ENCODE results near the gene CCDC87.
"Not testable (repeated sequence)": the region's sequence is repeated elsewhere in the genome, so short reads cannot be mapped to it uniquely, and the experiment has no call there.

The CCDC87 gene

DNA sequence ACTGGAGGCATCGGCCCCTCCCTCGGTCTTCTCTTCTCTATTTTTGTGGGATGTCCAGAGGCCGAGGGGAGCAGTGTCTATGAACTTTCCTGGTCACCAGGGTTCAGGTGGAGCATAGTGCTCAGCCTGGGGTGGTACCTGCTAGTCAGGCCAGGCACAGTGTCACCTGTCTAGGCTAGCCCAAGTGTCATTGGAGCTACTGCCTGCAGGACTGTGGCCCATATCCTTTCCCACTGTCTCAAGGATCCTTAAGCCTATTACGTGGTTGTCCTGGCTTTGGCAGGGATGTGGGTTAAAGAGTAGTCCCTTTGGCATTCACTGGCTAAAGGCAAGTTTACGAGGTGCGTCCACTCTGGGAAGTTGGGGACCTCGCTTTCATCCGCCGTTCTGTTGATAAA, 32.9 kb upstream of the CCDC87 start:
- Mint-ChIP-seq H3K36me3 (peaks cover 2% of the 10 kb centered on the region), H3K4me1 (ENCODE audit: low read depth) (peaks cover 70% of the 10 kb centered on the region)

DNA sequence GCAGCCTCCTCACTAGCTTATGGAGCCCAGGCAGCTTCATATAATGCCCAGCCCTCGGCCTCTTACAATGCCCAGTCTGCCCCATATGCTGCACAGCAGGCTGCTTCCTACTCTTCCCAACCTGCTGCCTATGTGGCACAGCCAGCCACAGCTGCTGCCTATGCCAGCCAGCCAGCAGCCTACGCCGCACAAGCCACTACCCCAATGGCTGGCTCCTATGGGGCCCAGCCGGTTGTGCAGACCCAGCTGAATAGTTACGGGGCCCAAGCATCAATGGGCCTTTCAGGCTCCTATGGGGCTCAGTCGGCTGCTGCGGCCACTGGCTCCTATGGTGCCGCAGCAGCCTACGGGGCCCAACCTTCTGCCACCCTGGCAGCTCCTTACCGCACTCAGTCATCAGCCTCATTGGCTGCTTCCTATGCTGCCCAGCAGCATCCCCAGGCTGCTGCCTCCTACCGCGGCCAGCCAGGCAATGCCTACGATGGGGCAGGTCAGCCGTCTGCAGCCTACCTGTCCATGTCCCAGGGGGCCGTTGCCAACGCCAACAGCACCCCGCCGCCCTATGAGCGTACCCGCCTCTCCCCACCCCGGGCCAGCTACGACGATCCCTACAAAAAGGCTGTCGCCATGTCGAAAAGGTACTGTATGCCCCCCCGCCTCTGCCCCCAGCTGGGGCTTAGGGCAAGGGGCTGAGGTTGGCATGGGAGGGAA, 32.3 kb upstream of the CCDC87 start:
- H3K4me1 Mint-ChIP-seq (ENCODE audit: low read depth): peaks cover 73% of the 10 kb centered on the region
- no peak overlapping the region for H3K4me3 Mint-ChIP-seq
- H3K27ac Mint-ChIP-seq: no peak overlapping the region
- peaks cover 2% of the 10 kb centered on the region for H3K36me3 Mint-ChIP-seq
- H3K9me3 Mint-ChIP-seq (ENCODE audit: low read depth): no peaks in the 10 kb centered on the region
- H3K27me3 Mint-ChIP-seq: no peaks in the 10 kb centered on the region

More for the DNA sequence above, 32.9 kb upstream of the CCDC87 start:
- no peaks in the 10 kb centered on the region for H3K27me3 Mint-ChIP-seq
- H3K9me3 Mint-ChIP-seq (ENCODE audit: low read depth): no peaks in the 10 kb centered on the region
- no peak overlapping the region for H3K27ac Mint-ChIP-seq
- H3K4me3 Mint-ChIP-seq: no peak overlapping the region

DNA sequence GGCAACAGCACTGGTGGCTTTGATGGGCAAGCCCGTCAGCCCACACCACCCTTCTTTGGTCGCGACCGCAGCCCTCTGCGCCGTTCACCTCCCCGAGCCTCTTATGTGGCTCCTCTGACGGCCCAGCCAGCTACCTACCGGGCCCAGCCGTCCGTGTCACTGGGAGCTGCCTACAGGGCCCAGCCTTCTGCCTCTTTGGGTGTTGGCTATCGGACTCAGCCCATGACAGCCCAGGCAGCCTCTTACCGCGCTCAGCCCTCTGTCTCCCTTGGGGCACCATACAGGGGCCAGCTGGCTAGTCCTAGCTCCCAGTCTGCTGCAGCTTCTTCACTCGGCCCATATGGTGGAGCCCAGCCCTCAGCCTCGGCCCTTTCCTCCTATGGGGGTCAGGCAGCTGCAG, 31.6 kb upstream of the CCDC87 start:
- no peak overlapping the region for H3K4me3 Mint-ChIP-seq

DNA sequence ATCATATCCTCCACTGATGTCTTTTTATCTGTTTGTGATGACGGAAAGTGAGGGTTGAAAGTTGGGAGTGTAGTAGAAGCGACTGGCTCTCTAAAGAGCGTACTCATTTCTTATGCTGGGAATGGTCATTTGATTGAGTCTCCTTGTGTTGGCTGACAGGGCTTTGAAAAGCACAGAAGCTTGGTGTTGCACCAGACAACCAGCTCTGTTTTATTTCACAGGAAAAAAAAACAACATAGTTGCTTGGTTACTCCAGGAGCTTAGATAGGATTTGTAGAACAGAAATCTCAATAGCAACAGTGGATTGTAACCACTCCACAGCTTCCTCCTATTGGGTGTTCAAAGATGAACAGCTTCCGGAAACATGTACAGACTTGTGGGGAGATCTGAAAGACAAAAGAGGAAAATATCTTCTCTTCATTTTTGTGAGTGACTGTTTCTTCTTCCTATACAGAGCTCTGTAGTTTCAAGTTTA, 26.3 kb upstream of the CCDC87 start:
- Mint-ChIP-seq H3K4me1 (ENCODE audit: low read depth) (peaks cover 58% of the 10 kb centered on the region), H3K36me3 (peaks cover 18% of the 10 kb centered on the region), H3K9me3 (ENCODE audit: low read depth) (no peaks in the 10 kb centered on the region), H3K4me3 (peak overlapping the region; percentile 97), H3K27me3 (no peaks in the 10 kb centered on the region), H3K27ac (peak overlapping the region; percentile 98)

More for the DNA sequence above, 31.6 kb upstream of the CCDC87 start:
- Mint-ChIP-seq H3K27ac (no peak overlapping the region), H3K9me3 (ENCODE audit: low read depth) (no peaks in the 10 kb centered on the region), H3K4me1 (ENCODE audit: low read depth) (peaks cover 72% of the 10 kb centered on the region), H3K36me3 (peaks cover 5% of the 10 kb centered on the region), H3K27me3 (no peaks in the 10 kb centered on the region)

DNA sequence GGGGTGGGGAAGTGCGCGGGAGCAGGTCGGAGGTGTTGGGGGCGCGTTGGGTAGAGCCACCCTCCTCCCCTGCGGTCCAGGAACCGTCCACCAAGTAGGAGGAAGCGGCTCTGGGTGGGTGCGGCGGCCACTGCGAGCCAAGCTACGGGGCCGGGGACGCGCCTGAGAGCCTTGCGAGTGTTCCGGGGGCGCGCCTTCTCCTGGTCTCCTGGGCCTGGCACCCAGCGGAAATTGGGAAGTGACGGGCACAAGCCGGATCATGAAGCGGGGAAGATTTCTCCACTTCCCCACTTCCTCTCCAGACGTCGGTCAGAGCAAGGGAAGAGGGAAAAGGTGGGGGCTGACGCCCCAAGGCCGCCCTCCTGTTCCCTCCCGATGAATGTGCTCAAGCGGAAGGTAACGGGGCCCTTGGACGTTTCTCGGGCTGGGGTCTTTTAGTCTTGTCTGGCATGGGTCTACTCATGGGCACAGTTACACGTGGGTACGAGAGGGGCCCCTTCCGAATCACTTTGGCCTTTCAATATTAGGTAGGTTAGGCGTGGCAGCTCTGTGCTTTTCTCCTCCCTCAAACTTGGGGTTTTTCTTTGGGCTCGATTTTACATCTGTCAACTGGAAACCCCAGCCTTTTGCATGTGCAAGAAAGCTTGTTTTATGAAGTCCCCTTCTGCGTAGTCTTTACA, 24.4 kb upstream of the CCDC87 start:
- Mint-ChIP-seq H3K27me3 (no peaks in the 10 kb centered on the region), H3K36me3 (peaks cover 18% of the 10 kb centered on the region), H3K4me3 (peak overlapping the region; percentile 97), H3K27ac (peak overlapping the region; percentile 98), H3K4me1 (ENCODE audit: low read depth) (peaks cover 40% of the 10 kb centered on the region), H3K9me3 (ENCODE audit: low read depth) (no peaks in the 10 kb centered on the region)

DNA sequence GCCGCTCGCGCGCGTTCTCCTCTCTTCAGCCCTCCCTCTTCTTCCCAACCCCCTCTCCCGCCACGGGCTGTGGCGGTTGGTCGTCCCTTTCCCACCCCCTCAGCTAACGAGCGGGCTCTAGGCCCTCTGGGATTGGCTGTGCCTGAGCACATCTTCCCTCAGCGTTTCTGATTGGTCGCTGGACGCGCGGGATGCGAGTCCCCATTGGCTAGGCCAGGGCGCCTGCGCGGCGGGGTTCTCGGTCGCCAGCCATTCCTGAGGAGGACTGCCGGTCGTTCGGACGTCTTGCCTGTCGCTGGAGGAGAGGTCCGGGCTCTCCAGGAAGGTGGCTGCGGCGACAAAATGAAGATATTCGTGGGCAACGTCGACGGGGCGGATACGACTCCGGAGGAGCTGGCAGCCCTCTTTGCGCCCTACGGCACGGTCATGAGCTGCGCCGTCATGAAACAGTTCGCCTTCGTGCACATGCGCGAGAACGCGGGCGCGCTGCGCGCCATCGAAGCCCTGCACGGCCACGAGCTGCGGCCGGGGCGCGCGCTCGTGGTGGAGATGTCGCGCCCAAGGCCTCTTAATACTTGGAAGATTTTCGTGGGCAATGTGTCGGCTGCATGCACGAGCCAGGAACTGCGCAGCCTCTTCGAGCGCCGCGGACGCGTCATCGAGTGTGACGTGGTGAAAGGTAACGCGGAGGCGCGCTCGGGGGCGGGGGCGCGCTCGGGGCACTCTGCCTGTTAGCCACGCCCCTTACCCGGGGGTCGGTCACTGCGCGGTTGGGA, 23.7 kb upstream of the CCDC87 start, which contains the start of gene RBM14:
Gene RBM14 (plus strand): TSS at position 252 of the 776 bp plus-strand sequence. CDS start 91 bp downstream, at position 343.
- H3K27ac Mint-ChIP-seq: peak within 1 kb of the TSS; percentile 98
- peaks cover 18% of the 10 kb centered on the region for H3K36me3 Mint-ChIP-seq
- peaks cover 33% of the 10 kb centered on the region for H3K4me1 Mint-ChIP-seq (ENCODE audit: low read depth)
- no peaks in the 10 kb centered on the region for H3K27me3 Mint-ChIP-seq
- H3K9me3 Mint-ChIP-seq (ENCODE audit: low read depth): no peaks in the 10 kb centered on the region
- H3K4me3 Mint-ChIP-seq: peak within 1 kb of the TSS; percentile 97

DNA sequence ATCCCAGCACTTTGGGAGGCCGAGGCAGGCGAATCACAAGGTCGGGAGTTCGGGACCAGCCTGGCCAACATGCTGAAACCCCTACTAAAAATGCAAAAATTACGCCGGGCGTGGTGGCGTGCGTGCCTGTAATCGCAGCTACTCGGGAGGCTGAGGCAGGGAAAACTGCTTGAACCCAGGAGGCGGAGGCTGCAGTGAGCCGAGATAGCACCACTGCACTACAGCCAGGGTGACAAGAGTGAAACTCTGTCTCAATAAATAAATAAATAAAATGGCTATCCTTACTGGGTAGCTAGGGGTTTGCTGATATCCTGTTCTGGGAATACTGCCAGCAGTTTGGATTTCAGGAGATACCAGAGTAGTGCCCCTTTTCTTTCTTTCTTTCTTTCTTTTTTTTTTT, 21.2 kb upstream of the CCDC87 start:
- peaks cover 13% of the 10 kb centered on the region for H3K36me3 Mint-ChIP-seq
- H3K4me3 Mint-ChIP-seq: no peak overlapping the region
- H3K4me1 Mint-ChIP-seq (ENCODE audit: low read depth): peaks cover 28% of the 10 kb centered on the region
- no peaks in the 10 kb centered on the region for H3K9me3 Mint-ChIP-seq (ENCODE audit: low read depth)
- no peak overlapping the region for H3K27ac Mint-ChIP-seq
- H3K27me3 Mint-ChIP-seq: no peaks in the 10 kb centered on the region

DNA sequence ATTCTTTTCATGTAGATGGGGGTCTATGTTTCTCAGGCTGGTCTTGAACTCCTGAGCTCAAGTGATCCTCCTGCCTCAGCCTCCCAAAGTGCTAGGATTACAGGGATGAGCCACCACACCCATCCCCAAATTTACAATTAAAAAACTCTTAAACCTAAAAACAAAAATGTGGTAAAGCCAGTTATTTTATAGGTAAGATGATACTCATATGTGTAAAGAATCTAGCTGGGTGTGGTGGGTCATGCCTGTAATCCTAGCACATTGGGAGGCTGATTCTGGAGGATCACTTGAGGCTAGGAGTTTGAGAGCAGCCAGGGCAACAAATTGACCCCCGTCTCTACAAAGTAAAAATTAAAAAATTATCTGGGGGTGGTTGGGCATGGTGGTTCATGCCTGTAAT, 19.6 kb upstream of the CCDC87 start:
- Mint-ChIP-seq H3K4me3 (no peak overlapping the region), H3K4me1 (ENCODE audit: low read depth) (peaks cover 17% of the 10 kb centered on the region), H3K27me3 (no peaks in the 10 kb centered on the region), H3K27ac (no peak overlapping the region), H3K9me3 (ENCODE audit: low read depth) (no peaks in the 10 kb centered on the region), H3K36me3 (no peaks in the 10 kb centered on the region)

DNA sequence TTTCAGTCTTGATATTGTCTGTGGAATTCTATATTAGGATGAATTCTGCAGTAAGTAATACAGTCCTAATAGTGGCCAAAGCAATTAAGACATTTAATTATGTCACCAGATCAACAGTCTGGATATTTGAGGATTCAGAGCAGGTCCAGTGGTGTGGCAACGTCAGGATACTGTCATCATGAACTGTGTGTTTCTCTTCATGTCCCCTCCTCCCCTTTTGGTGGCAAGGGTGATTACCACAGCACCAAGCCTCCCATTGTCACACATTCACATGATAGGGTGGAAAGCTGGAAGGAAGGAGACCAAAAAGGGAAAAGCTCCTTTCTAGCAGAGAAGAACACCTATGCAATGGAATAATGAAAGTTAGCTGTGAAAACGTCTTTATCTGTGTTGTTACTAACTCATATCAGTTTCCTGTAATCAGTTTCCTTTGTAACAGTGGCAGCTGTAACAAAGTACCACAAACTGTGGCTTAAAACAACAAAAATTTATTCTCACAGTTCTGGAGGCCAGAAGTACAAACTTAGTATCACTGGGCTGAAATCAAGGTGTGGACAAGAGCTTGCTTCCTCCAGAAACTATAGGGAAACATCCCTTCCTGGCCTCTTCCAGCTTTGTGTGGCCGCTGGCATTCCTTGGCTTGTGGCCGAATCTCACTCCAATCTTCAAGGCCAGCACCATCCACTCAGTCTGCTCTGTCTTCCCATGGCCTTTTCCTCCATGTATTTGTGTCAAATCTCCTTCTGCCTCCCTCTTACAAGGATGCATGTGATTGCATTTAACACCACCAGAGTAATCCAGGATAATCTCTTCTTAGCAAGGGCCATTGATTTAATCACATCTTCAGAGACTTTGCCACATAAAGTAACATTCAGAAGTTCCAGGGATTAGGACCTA, 17.1 kb upstream of the CCDC87 start:
- H3K36me3 Mint-ChIP-seq: no peaks in the 10 kb centered on the region
- H3K9me3 Mint-ChIP-seq (ENCODE audit: low read depth): no peaks in the 10 kb centered on the region
- no peaks in the 10 kb centered on the region for H3K27me3 Mint-ChIP-seq
- peak overlapping the region; percentile 65 for H3K27ac Mint-ChIP-seq
- H3K4me3 Mint-ChIP-seq: no peak overlapping the region
- H3K4me1 Mint-ChIP-seq (ENCODE audit: low read depth): peaks cover 11% of the 10 kb centered on the region

DNA sequence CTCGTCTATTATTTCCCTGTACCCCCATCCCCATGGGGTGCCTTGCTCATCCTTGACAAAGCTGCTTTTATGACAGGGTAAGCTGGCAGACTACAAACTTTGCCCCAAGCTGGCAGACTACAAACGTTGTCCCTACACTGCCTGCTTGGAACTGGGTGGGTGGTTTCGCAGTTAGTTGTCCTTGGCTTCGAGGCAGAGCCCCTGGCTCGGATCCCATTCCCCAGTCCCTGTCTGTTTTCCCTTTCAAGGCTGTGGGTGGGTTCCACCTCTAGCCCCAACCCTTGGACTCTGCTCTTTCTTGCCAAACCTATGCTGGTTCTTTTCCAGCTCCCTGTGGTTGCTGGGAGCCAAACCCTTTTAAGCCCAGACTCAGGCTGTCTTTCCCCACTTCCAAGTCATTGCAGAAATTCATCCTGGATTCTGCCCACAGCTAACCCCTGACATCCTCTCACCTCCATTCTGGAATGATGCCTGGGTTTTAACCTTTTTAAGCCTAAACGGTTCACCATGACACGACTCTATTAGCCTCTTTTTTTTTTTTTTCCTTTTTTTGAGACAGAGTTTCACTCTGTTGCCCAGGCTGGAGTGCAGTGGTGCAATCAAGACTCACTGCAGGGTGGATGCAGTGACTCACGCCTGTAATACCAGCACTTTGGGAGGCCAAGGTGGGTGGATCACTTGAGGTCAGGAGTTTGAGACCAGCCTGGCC, 14.4 kb upstream of the CCDC87 start:
- Mint-ChIP-seq H3K36me3 (no peaks in the 10 kb centered on the region), H3K4me3 (no peak overlapping the region), H3K9me3 (ENCODE audit: low read depth) (no peaks in the 10 kb centered on the region), H3K4me1 (ENCODE audit: low read depth) (peaks cover 11% of the 10 kb centered on the region), H3K27me3 (no peaks in the 10 kb centered on the region), H3K27ac (peak overlapping the region; percentile 41)

DNA sequence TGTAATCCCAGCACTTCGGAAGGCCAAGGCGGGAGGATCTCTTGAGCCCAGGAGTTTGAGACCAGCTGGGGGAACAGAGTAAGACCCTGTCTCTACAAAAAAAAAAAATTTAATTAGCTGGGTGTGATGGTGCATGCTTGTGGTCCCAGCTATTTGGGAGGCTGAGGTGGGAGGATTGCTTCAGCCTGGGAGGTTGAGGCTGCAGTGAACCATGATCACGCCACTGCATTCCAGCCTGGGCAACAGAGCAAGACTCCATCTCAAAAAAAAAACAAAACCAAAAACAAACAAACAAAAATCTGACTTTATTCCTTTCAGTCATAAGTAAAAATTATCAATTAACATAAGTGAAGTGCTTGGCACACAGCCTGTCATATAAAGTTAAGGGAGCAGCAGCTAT, 13.7 kb upstream of the CCDC87 start:
- not testable (repeated sequence) for H3K27ac Mint-ChIP-seq; H3K9me3 Mint-ChIP-seq (ENCODE audit: low read depth); H3K27me3 Mint-ChIP-seq; H3K4me3 Mint-ChIP-seq; H3K36me3 Mint-ChIP-seq
- peaks cover 11% of the 10 kb centered on the region for H3K4me1 Mint-ChIP-seq (ENCODE audit: low read depth)

DNA sequence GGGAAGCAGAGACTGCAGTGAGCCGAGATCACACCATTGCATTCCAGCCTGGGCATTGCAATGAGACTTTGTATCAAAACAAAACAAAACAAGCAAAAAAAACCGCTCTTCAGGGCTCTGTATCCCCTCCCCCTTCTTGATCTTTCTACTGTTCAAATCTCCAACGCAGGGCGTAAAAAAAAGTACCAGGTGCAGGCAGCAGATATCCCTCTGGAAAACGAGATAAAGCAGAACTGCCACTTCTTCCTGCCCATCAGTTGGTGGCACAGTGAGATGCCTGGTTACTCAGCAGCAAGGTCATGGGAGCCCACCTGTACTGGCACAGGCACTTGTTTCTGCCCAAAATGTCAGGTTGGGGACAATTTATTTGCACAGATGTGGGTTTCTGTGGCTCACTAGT, 11.3 kb upstream of the CCDC87 start:
- Mint-ChIP-seq H3K27ac (no peak overlapping the region), H3K4me1 (ENCODE audit: low read depth) (no peaks in the 10 kb centered on the region), H3K27me3 (no peaks in the 10 kb centered on the region), H3K9me3 (ENCODE audit: low read depth) (no peaks in the 10 kb centered on the region), H3K36me3 (no peaks in the 10 kb centered on the region), H3K4me3 (no peak overlapping the region)

DNA sequence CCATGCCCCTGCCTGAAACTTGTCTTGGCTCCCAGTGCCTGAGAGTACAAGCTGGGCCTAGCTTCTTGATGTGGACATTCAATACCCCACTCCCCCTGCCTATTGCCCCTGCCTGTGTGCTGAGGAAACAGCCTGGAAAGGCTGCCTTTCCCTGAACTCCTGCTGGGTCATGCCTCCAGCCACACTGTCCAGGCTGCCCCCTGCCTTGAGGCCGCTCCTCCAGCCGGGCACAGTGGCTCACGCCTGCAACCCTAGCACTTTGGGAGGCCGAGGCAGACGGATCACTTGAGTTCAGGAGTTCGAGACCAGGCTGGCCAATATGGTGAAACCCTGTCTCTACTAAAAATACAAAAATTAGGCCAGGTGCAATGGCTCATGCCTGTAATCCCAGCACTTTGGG, 10.2 kb upstream of the CCDC87 start:
- Mint-ChIP-seq H3K36me3 (no peaks in the 10 kb centered on the region), H3K27me3 (no peaks in the 10 kb centered on the region), H3K4me3 (no peak overlapping the region), H3K4me1 (ENCODE audit: low read depth) (peaks cover under 1% of the 10 kb centered on the region), H3K9me3 (ENCODE audit: low read depth) (no peaks in the 10 kb centered on the region), H3K27ac (no peak overlapping the region)
